ENCODE results near the gene SPACDR. TPM values are rescaled to one million over a fixed set of nuclear protein-coding genes. Genes with fewer than 3 reads are reported as not detected.

SPACDR gene
- total and polyA plus RNA-seq, 2 experiments from 2014 or later: 0.42 to 0.52 TPM

DNA sequence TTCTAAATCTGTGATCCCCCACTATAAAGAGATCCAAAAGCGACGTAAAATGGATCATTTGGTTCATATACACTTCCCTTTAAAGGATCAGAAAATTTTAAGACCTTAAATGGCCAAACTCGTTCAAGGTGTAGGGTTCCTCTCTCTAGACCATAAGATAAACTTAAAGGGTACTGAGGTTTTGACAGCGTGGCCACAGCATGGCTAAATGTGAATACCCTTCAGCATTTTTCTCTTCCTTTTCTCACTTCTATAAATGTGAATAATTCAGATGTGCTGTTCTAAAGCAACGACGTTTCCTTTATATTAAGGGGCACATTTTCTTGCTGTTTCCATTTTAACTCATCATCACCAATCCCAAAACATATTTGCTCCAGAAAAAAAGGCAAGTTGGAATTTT is 40.7 kb downstream of the SPACDR start (continued):
- TF ChIP-seq, protein P1, sequence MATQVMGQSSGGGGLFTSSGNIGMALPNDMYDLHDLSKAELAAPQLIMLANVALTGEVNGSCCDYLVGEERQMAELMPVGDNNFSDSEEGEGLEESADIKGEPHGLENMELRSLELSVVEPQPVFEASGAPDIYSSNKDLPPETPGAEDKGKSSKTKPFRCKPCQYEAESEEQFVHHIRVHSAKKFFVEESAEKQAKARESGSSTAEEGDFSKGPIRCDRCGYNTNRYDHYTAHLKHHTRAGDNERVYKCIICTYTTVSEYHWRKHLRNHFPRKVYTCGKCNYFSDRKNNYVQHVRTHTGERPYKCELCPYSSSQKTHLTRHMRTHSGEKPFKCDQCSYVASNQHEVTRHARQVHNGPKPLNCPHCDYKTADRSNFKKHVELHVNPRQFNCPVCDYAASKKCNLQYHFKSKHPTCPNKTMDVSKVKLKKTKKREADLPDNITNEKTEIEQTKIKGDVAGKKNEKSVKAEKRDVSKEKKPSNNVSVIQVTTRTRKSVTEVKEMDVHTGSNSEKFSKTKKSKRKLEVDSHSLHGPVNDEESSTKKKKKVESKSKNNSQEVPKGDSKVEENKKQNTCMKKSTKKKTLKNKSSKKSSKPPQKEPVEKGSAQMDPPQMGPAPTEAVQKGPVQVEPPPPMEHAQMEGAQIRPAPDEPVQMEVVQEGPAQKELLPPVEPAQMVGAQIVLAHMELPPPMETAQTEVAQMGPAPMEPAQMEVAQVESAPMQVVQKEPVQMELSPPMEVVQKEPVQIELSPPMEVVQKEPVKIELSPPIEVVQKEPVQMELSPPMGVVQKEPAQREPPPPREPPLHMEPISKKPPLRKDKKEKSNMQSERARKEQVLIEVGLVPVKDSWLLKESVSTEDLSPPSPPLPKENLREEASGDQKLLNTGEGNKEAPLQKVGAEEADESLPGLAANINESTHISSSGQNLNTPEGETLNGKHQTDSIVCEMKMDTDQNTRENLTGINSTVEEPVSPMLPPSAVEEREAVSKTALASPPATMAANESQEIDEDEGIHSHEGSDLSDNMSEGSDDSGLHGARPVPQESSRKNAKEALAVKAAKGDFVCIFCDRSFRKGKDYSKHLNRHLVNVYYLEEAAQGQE (IDR thresholded peaks at IDR 0.05; ENCODE audit: unreplicated experiment): no peak

DNA sequence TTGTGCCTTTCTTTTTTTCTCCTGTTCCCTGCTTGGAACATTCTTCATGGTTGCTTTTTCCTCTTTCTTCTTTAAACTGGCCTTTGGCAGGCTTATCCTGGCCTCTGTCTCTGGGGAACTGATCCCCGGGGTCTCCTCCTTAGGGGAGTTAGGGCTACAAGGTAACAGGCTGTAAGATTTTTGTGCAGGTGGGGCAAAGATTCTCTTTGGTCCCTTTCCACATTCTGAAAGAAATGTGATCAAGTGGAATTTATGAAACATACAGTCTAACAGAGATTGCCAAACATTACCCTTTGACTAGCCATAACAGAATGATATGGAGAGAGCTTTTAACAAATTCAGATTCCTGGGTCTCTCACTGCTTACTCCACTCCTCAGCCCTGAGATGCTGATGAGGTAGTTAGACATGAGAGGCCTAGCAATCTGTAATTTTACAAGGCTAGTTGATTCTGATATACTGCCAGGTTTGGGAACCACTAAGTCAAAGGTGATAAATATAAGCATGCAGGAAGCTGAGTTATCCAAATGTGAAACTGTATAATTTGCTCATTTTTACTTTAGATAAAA is 44.3 kb downstream of the SPACDR start:
- no peak overlapping the region for H3K27ac ChIP-seq (ENCODE audit: low read depth)
- no peaks in the 10 kb centered on the region for H3F3A ChIP-seq (replicated peaks; ENCODE audit: low read depth)
- no peaks in the 10 kb centered on the region for H3K27me3 ChIP-seq (ENCODE audit: insufficient read depth)
- H3K27ac Mint-ChIP-seq: no peak overlapping the region
- H3K36me3 ChIP-seq (ENCODE audit: insufficient read depth): no peaks in the 10 kb centered on the region
- no peaks in the 10 kb centered on the region for H3K36me3 Mint-ChIP-seq (ENCODE audit: low read depth)
- no peaks in the 10 kb centered on the region for H3K4me1 ChIP-seq (ENCODE audit: insufficient read depth)
- no peak overlapping the region for H3K4me3 Mint-ChIP-seq
- DNase-seq (ENCODE audit: low spot score) (no peak), ATAC-seq (no peak)
- no peaks in the 10 kb centered on the region for H3K9me3 Mint-ChIP-seq
- H2AFZ ChIP-seq: no peak overlapping the region
- H3K9me2 ChIP-seq (ENCODE audit: insufficient read depth): no peaks in the 10 kb centered on the region
- peaks cover 3% of the 10 kb centered on the region for H3K27me3 Mint-ChIP-seq (ENCODE audit: insufficient read depth, low read depth, poor library complexity)
- no peak overlapping the region for H3K4me3 ChIP-seq
- no peak for TF ChIP-seq STAT1 (IDR thresholded peaks at IDR 0.05; ENCODE audit: unreplicated experiment)
- TF ChIP-seq, protein P2, sequence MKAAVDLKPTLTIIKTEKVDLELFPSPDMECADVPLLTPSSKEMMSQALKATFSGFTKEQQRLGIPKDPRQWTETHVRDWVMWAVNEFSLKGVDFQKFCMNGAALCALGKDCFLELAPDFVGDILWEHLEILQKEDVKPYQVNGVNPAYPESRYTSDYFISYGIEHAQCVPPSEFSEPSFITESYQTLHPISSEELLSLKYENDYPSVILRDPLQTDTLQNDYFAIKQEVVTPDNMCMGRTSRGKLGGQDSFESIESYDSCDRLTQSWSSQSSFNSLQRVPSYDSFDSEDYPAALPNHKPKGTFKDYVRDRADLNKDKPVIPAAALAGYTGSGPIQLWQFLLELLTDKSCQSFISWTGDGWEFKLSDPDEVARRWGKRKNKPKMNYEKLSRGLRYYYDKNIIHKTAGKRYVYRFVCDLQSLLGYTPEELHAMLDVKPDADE (IDR thresholded peaks at IDR 0.05): no peak
- H4K20me1 ChIP-seq (replicated peaks; ENCODE audit: insufficient read depth): no peaks in the 10 kb centered on the region; the same call in 1 of the 2 replicates
- no peaks in the 10 kb centered on the region for H3K4me1 Mint-ChIP-seq
- H3K4me2 ChIP-seq: no peak overlapping the region
- no peaks in the 10 kb centered on the region for H3K79me2 ChIP-seq (replicated peaks; ENCODE audit: insufficient read depth)

DNA sequence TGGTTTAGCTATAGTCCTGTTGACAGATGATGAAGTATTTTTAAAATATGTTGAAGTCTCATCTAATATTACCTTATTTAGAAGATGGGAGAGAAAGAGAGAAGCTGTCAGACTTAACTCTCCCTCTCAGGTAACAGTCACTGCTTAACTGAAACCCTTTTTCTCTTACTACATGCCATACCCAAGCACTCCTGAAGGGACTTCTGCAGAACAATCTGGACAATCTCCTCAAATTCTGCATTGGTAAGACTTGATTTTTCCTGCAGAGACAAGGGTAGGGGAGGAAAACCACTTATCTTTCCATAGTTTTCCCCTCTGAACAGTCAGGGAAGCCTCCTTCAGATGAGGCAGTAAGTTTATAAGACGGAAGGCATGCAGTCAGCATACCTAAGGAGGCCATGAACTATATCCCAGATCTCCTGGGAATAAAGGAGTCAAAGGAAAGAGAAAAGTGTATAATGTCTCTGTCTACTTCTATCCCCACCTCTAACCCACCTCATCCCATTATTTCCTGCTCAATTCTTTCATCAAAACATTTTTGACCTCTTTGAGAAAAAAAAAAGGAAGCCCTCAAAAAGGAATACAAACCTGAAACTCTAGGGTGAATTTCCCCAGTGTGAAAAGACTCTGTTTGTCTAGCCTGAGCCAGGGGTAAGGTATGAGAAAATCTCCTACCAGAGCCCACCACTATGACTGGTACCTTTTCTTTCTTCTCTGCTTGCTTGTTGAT is 45.0 kb downstream of the SPACDR start:
- H3K36me3 Mint-ChIP-seq (ENCODE audit: low read depth): no peaks in the 10 kb centered on the region
- H3K4me3 Mint-ChIP-seq: no peak overlapping the region
- no peaks in the 10 kb centered on the region for H3K9me2 ChIP-seq (ENCODE audit: insufficient read depth)
- peaks cover 3% of the 10 kb centered on the region for H3K27me3 Mint-ChIP-seq (ENCODE audit: insufficient read depth, low read depth, poor library complexity)
- no peak overlapping the region for H3K4me3 ChIP-seq
- no peaks in the 10 kb centered on the region for H3K36me3 ChIP-seq (ENCODE audit: insufficient read depth)
- no peaks in the 10 kb centered on the region for H3F3A ChIP-seq (replicated peaks; ENCODE audit: low read depth)
- H3K4me1 Mint-ChIP-seq: no peaks in the 10 kb centered on the region
- DNase-seq (ENCODE audit: low spot score) (no peak), ATAC-seq (peak; percentile 55)
- no peak overlapping the region for H3K4me2 ChIP-seq
- no peak for TF ChIP-seq NANOG (IDR thresholded peaks at IDR 0.05; ENCODE audit: borderline replicate concordance)
- TF ChIP-seq, protein P3, sequence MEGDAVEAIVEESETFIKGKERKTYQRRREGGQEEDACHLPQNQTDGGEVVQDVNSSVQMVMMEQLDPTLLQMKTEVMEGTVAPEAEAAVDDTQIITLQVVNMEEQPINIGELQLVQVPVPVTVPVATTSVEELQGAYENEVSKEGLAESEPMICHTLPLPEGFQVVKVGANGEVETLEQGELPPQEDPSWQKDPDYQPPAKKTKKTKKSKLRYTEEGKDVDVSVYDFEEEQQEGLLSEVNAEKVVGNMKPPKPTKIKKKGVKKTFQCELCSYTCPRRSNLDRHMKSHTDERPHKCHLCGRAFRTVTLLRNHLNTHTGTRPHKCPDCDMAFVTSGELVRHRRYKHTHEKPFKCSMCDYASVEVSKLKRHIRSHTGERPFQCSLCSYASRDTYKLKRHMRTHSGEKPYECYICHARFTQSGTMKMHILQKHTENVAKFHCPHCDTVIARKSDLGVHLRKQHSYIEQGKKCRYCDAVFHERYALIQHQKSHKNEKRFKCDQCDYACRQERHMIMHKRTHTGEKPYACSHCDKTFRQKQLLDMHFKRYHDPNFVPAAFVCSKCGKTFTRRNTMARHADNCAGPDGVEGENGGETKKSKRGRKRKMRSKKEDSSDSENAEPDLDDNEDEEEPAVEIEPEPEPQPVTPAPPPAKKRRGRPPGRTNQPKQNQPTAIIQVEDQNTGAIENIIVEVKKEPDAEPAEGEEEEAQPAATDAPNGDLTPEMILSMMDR (conservative IDR thresholded peaks at IDR 0.05; ENCODE audit: low read depth in 2 of 2): 0 out of 4 replicates have a peak, but pooled peaks of 1 of the 2 experiments have one; percentile 11
- no peaks in the 10 kb centered on the region for H3K27me3 ChIP-seq (ENCODE audit: insufficient read depth)
- no peak overlapping the region for H3K27ac ChIP-seq (ENCODE audit: low read depth)
- H2AFZ ChIP-seq: no peak overlapping the region
- H3K4me1 ChIP-seq (ENCODE audit: insufficient read depth): no peaks in the 10 kb centered on the region
- no peaks in the 10 kb centered on the region for H3K79me2 ChIP-seq (replicated peaks; ENCODE audit: insufficient read depth)
- H3K27ac Mint-ChIP-seq: no peak overlapping the region
- no peaks in the 10 kb centered on the region for H3K9me3 Mint-ChIP-seq
- H4K20me1 ChIP-seq (replicated peaks; ENCODE audit: insufficient read depth): no peaks in the 10 kb centered on the region; the same call in 1 of the 2 replicates

All from GM23338 (cell line).